ENCODE data around the gene MAPK7. TPM values are rescaled to one million over a fixed set of nuclear protein-coding genes. Genes with fewer than 3 reads are reported as not detected.

Gene MAPK7
- polyA plus RNA-seq, 1 of the 3 experiments (the other 2 are of a cell fraction): 19.1 TPM

GRCh38 chr17:19408346-19408710 lies 30.0 kb downstream of the MAPK7 start (continued):
- no peak for TF ChIP-seq USF2 (IDR thresholded peaks at IDR 0.05; ENCODE audit: borderline replicate concordance, low read depth, low read length)
- TF ChIP-seq REST (IDR thresholded peaks at IDR 0.05; ENCODE audit: low read depth, low read length): no peak
- no peak for TF ChIP-seq NFIC (IDR thresholded peaks at IDR 0.05; ENCODE audit: borderline replicate concordance)
- no peak for TF ChIP-seq FOXM1 (IDR thresholded peaks at IDR 0.05; ENCODE audit: low read depth)
- TF ChIP-seq GABPA (IDR thresholded peaks at IDR 0.05; ENCODE audit: low read depth): no peak
- no peak for TF ChIP-seq POLR2AphosphoS5 (IDR thresholded peaks at IDR 0.05; ENCODE audit: low read depth, low read length)

GRCh38 chr17:19409066-19409465 lies 30.8 kb downstream of the MAPK7 start:
- Histone ChIP-seq H3K27me3 (ENCODE audit: insufficient read depth) (no peaks in the 10 kb centered on the region), H3K27ac (ENCODE audit: low read depth in 2 of 2, low read length in 1 of 2) (peak overlapping the region in 1 of 2 experiments; percentile 53; a peak in 2 of 4 replicates), H3K79me2 (ENCODE audit: insufficient read depth) (peaks cover 4% of the 10 kb centered on the region; the same call in 1 of the 2 replicates), H3K9me3 (no peaks in the 10 kb centered on the region), H3F3A (replicated peaks; ENCODE audit: insufficient read depth) (peaks cover 7% of the 10 kb centered on the region), H3K4me3 (ENCODE audit: low read depth in 2 of 2, low read length in 1 of 2) (no peak overlapping the region), H4K20me1 (ENCODE audit: insufficient read depth) (no peaks in the 10 kb centered on the region), H3K9me2 (no peaks in the 10 kb centered on the region), H3K4me2 (peak overlapping the region; percentile 90; the same call in 1 of the 2 replicates), H3K4me1 (ENCODE audit: control insufficient read depth in 1 of 2, insufficient read depth in 2 of 2, low read depth in 1 of 2, low read length in 1 of 2) (peaks cover 17 to 35% of the 10 kb centered on the region in 2 experiments; a peak in 3 of 4 replicates), H2AFZ (ENCODE audit: low read depth) (0 out of 2 replicates have a peak overlapping the region, but pooled peaks have one; percentile 26), H3K36me3 (replicated peaks in 1 of 2; ENCODE audit: control insufficient read depth in 1 of 2, insufficient read depth in 2 of 2, low read length in 1 of 2) (peaks cover 0 to 4% of the 10 kb centered on the region in 2 experiments), H3K9ac (no peak overlapping the region)
- 84% methylated on average over 3 of the region's 3 CpGs for WGBS (ENCODE audit: low lambda C conversion rate)
- CTCF ChIA-PET: interaction anchor here (1.6 to 7.4 kb wide), 2 partner anchors 38 to 45 kb away, joined by 7 to 79 read pairs; partner anchors contain the start of gene B9D1
- no peak for DNase-seq
- no peak for TF ChIP-seq GATA2 (CRISPR knock-in tag; IDR thresholded peaks at IDR 0.05)
- POLR2A ChIA-PET: interaction anchor here (1.7 kb wide), 1 partner anchor 31 kb away, joined by 5 read pairs; no protein-coding TSS in a partner anchor

GRCh38 chr17:19409509-19409908 lies 31.2 kb downstream of the MAPK7 start:
- 21% methylated on average over 3 of the region's 3 CpGs for WGBS (ENCODE audit: low lambda C conversion rate)
- H3K4me2 ChIP-seq: peak overlapping the region; percentile 90
- no peak for DNase-seq
- no peak overlapping the region for H3K9ac ChIP-seq
- CTCF ChIA-PET: interaction anchor here (1.5 to 7.4 kb wide), 4 partner anchors 23 to 46 kb away, joined by 4 to 79 read pairs (median 8); partner anchors contain the start of genes B9D1 and MFAP4
- H3K27ac ChIP-seq (ENCODE audit: low read depth in 2 of 2, low read length in 1 of 2): peak overlapping the region; percentile 4 to 53; a peak in 2 of 4 replicates
- POLR2A ChIA-PET: interaction anchor here (1.7 to 3.2 kb wide), 2 partner anchors 25 to 32 kb away, joined by 5 to 13 read pairs; no protein-coding TSS in a partner anchor
- TF ChIP-seq TAF1 (IDR thresholded peaks at IDR 0.05; ENCODE audit: borderline replicate concordance, low read depth, low read length): no peak
- TF ChIP-seq MAX (IDR thresholded peaks at IDR 0.05; ENCODE audit: low read depth): 0 out of 2 replicates have a peak, but pooled peaks have one; percentile 32
- 0 out of 2 replicates have a peak, but pooled peaks have one; percentile 14 for TF ChIP-seq PBX3 (IDR thresholded peaks at IDR 0.05)
- TF ChIP-seq SIN3A (IDR thresholded peaks at IDR 0.05; ENCODE audit: borderline replicate concordance, low read depth, low read length): no peak
- no peak for TF ChIP-seq RCOR1 (IDR thresholded peaks at IDR 0.05; ENCODE audit: low read length)
- peak; percentile 40; the same call in 1 of the 2 replicates for TF ChIP-seq TCF12 (IDR thresholded peaks at IDR 0.05)
- no peak for TF ChIP-seq ELF1 (IDR thresholded peaks at IDR 0.05)
- TF ChIP-seq FOSL2 (IDR thresholded peaks at IDR 0.05; ENCODE audit: borderline replicate concordance, low read depth): peak; percentile 70; the same call in 1 of the 2 replicates
- H2AFZ ChIP-seq (ENCODE audit: low read depth): 0 out of 2 replicates have a peak overlapping the region, but pooled peaks have one; percentile 26
- H3K79me2 ChIP-seq (ENCODE audit: insufficient read depth): peaks cover 4% of the 10 kb centered on the region; the same call in 1 of the 2 replicates
- H3K4me1 ChIP-seq (ENCODE audit: control insufficient read depth in 1 of 2, insufficient read depth in 2 of 2, low read depth in 1 of 2, low read length in 1 of 2): peaks cover 17 to 38% of the 10 kb centered on the region in 2 experiments; a peak in 3 of 4 replicates
- H3K9me2 ChIP-seq: no peaks in the 10 kb centered on the region
- H3F3A ChIP-seq (replicated peaks; ENCODE audit: insufficient read depth): peaks cover 7% of the 10 kb centered on the region
- H3K27me3 ChIP-seq (ENCODE audit: insufficient read depth): no peaks in the 10 kb centered on the region
- H3K36me3 ChIP-seq (replicated peaks in 1 of 2; ENCODE audit: control insufficient read depth in 1 of 2, insufficient read depth in 2 of 2, low read length in 1 of 2): peaks cover 0 to 8% of the 10 kb centered on the region in 2 experiments
- H3K9me3 ChIP-seq: no peaks in the 10 kb centered on the region
- H3K4me3 ChIP-seq (ENCODE audit: low read depth in 2 of 2, low read length in 1 of 2): no peak overlapping the region
- no peaks in the 10 kb centered on the region for H4K20me1 ChIP-seq (ENCODE audit: insufficient read depth)

Data from SK-N-SH (cell line).